ENCODE data around the gene MROH9. TPM values are rescaled to one million over a fixed set of nuclear protein-coding genes. Genes with fewer than 3 reads are reported as not detected.

Gene MROH9
- total RNA-seq, 1 experiment from 2014 or later = not detected

- POLR2A ChIA-PET = no interaction called here
- in situ Hi-C loops (cut with HindIII; ENCODE audit: low pct_unique_long_range_greater_than_20kb, low sequenced_read_pairs) = no loop called here
Measured at GRCh38 chr1:171075041-171075440, 139.7 kb downstream of the MROH9 start.

GRCh38 chr1:171081314-171081753, 146.0 kb downstream of the MROH9 start:
- in situ Hi-C loops (cut with HindIII; ENCODE audit: low pct_unique_long_range_greater_than_20kb, low sequenced_read_pairs) = no loop called here
- H3K27me3 ChIP-seq (ENCODE audit: control insufficient read depth, insufficient read depth, low read length) = no peaks in the 10 kb centered on the region
- intact Hi-C loops (cut with micrococcal nuclease; ENCODE audit: unreplicated experiment) = loop anchor here (5.0 kb wide), 1 partner anchor 106 kb away; the partner anchor contains the start of gene FMO2
- ChIA-PET CTCF (interaction anchor here (0.7 to 1.6 kb wide), 4 partner anchors 9 to 232 kb away, joined by 3 to 11 read pairs (median 4); partner anchors contain the start of genes FMO3 and FMO4), POLR2A (no interaction called here)
- no TSS peak for BruUV-seq (replicated peaks)
- H3K4me3 ChIP-seq (ENCODE audit: low read depth in 2 of 2, low read length in 2 of 2) = no peak overlapping the region
- H3K36me3 ChIP-seq (ENCODE audit: control insufficient read depth, insufficient read depth, low read length) = no peaks in the 10 kb centered on the region
- no peak overlapping the region for H3K27ac ChIP-seq (ENCODE audit: low read length)
- TF ChIP-seq CTCF (IDR thresholded peaks at IDR 0.05) = peak; percentile 42; the same call in 1 of the 2 replicates
- no peak for TF ChIP-seq POLR2AphosphoS5 (IDR thresholded peaks at IDR 0.05; ENCODE audit: low read depth, low read length)
- no peaks in the 10 kb centered on the region for H3K9me3 ChIP-seq (ENCODE audit: control insufficient read depth, insufficient read depth, low read depth, low read length)
- ATAC-seq (no peak), DNase-seq (ENCODE audit: low read depth, low spot score) (no peak)
- no peaks in the 10 kb centered on the region for H3K4me1 ChIP-seq (ENCODE audit: control insufficient read depth, insufficient read depth, low read length)

More at GRCh38 chr1:171075041-171075440, 139.7 kb downstream of the MROH9 start:
- Histone ChIP-seq H3K9me3 (ENCODE audit: control insufficient read depth, insufficient read depth, low read depth, low read length) (no peaks in the 10 kb centered on the region), H3K36me3 (ENCODE audit: control insufficient read depth, insufficient read depth, low read length) (no peaks in the 10 kb centered on the region), H3K27ac (ENCODE audit: low read length) (no peak overlapping the region), H3K4me1 (ENCODE audit: control insufficient read depth, insufficient read depth, low read length) (no peaks in the 10 kb centered on the region), H3K27me3 (ENCODE audit: control insufficient read depth, insufficient read depth, low read length) (no peaks in the 10 kb centered on the region), H3K4me3 (ENCODE audit: low read depth in 2 of 2, low read length in 2 of 2) (no peak overlapping the region)
- TF ChIP-seq POLR2AphosphoS5 (IDR thresholded peaks at IDR 0.05; ENCODE audit: low read depth, low read length) = no peak
- TF ChIP-seq REST (IDR thresholded peaks at IDR 0.05; ENCODE audit: insufficient read depth in 1 of 2, low read depth in 2 of 2, low read length in 1 of 2) = no peak
- no peak for TF ChIP-seq TCF7L2 (IDR thresholded peaks at IDR 0.05; ENCODE audit: low read depth, low read length)
- no peak for TF ChIP-seq SIN3A (IDR thresholded peaks at IDR 0.05; ENCODE audit: borderline replicate concordance, insufficient read depth, low read depth, low read length)
- no peak for TF ChIP-seq CTCF (IDR thresholded peaks at IDR 0.05)
- DNase-seq (ENCODE audit: low read depth, low spot score) (no peak), ATAC-seq (no peak)
- intact Hi-C loops (cut with micrococcal nuclease; ENCODE audit: unreplicated experiment) = loop anchor here (5.0 kb wide), 1 partner anchor 152 kb away; no protein-coding TSS in a partner anchor
- CTCF ChIA-PET = no interaction called here
- BruUV-seq (replicated peaks) = no TSS peak

Measured in Panc1 (cell line).